Measurements from ENCODE around the gene ADAMTS12. TPM values are rescaled to one million over a fixed set of nuclear protein-coding genes. Genes with fewer than 3 reads are reported as not detected.

Gene ADAMTS12
- total and polyA plus RNA-seq, 10 of the 15 experiments (the other 5 are each of a cell fraction or from before 2014, with no cell fraction given) = 0.11 to 35.8 (median 20.7) TPM

DNA sequence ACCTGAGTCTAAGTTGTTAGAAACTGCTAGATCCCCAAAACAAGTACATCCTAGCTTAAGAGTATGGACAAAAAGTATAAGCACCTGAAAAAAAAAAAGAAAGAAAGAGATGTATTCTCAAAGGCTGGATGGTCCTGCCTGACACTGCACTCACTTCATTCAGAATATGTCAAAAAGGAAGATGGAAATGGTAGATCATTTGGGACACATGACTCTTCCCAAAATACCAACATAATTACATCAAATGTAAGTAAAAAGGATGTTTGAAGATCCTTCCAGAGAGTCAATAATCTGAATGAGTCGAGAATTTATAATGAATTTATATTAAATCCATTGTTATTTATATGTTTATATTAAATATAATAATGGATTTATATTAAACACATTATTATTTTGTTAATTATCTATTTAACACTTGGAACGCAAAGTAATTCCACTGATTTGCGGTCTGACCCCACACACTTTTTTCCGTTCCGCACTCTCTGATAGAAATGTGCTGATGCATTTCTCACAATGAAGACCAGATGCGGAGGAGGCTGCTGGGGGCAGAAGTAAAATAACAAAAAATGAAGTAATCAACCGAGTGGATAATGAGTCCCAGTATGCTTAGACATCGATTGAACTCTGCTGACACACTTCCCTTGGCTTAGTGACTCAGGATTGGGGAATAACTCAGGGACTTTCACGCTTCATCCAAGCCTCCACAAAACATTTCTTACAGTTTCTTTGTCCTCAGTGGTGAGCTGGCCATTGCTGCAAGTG lies 201.2 kb downstream of the ADAMTS12 start:
- H3K79me2 ChIP-seq (ENCODE audit: control insufficient read depth, insufficient read depth, low read length) = no peaks in the 10 kb centered on the region
- no peak overlapping the region for H3K4me2 ChIP-seq (ENCODE audit: control insufficient read depth, insufficient read depth)
- ATAC-seq (no peak), FAIRE-seq (no peak), DNase-seq (ENCODE audit: low read depth, low spot score) (no peak)
- no peaks in the 10 kb centered on the region for H4K20me1 ChIP-seq (ENCODE audit: control insufficient read depth, insufficient read depth)
- RAD21 ChIA-PET (ENCODE audit: unreplicated experiment) = no interaction called here
- H3K27ac ChIP-seq (ENCODE audit: control insufficient read depth, insufficient read depth) = no peak overlapping the region
- SMC1A ChIA-PET (ENCODE audit: uncharacterized antibody, unreplicated experiment) = no interaction called here
- CTCF ChIA-PET = interaction anchor here (1.3 to 1.5 kb wide), 2 partner anchors 14 to 244 kb away, joined by 3 to 5 read pairs; no protein-coding TSS in a partner anchor
- H3K4me1 ChIP-seq (ENCODE audit: control insufficient read depth, insufficient read depth, low read length) = peaks cover 5% of the 10 kb centered on the region; the same call in 1 of the 2 replicates
- H3K27me3 ChIP-seq (replicated peaks in 1 of 2; ENCODE audit: control insufficient read depth in 2 of 2, insufficient read depth in 2 of 2, low read length in 1 of 2) = no peaks in the 10 kb centered on the region
- H3K9ac ChIP-seq (ENCODE audit: control insufficient read depth, insufficient read depth, low read length) = no peak overlapping the region
- intact Hi-C loops (cut with micrococcal nuclease; ENCODE audit: unreplicated experiment) = no loop called here
- BruUV-seq (replicated peaks) = no TSS peak
- POLR2A ChIA-PET = interaction anchor here (0.5 kb wide), 1 partner anchor 244 kb away, joined by 3 read pairs; no protein-coding TSS in a partner anchor
- peaks cover 6% of the 10 kb centered on the region; the same call in 2 of the 3 replicates for H3K9me3 ChIP-seq (replicated peaks; ENCODE audit: control insufficient read depth, insufficient read depth, low read length)
- in situ Hi-C loops (cut with MboI) = no loop called here
- no peaks in the 10 kb centered on the region for H3K36me3 ChIP-seq (ENCODE audit: control insufficient read depth in 2 of 2, insufficient read depth in 2 of 2, low read length in 1 of 2)
- no peak overlapping the region for H3K4me3 ChIP-seq
- H2AFZ ChIP-seq (ENCODE audit: control insufficient read depth, low read depth, low read length) = no peak overlapping the region
- WGBS (ENCODE audit: insufficient coverage, insufficient replicate concordance, low lambda C conversion rate, missing lambda C conversion rate) = 60% methylated on average over 9 of the region's 9 CpGs
- TF ChIP-seq STAT1 (conservative IDR thresholded peaks at IDR 0.05) (no peak), RELB (IDR thresholded peaks at IDR 0.05; ENCODE audit: low read depth) (no peak), EGR1 (IDR thresholded peaks at IDR 0.05; ENCODE audit: borderline replicate concordance in 1 of 2, low read depth in 2 of 2, low read length in 2 of 2) (no peak), YY1 (IDR thresholded peaks at IDR 0.05; ENCODE audit: low read depth, low read length) (no peak), STAT3 (IDR thresholded peaks at IDR 0.05; ENCODE audit: low read depth, low read length) (no peak), SREBF1 (IDR thresholded peaks at IDR 0.05; ENCODE audit: low read length) (no peak), HDGF (IDR thresholded peaks at IDR 0.05) (no peak), CBFB (IDR thresholded peaks at IDR 0.05; ENCODE audit: low read depth) (no peak)
- TF ChIP-seq, protein P1, sequence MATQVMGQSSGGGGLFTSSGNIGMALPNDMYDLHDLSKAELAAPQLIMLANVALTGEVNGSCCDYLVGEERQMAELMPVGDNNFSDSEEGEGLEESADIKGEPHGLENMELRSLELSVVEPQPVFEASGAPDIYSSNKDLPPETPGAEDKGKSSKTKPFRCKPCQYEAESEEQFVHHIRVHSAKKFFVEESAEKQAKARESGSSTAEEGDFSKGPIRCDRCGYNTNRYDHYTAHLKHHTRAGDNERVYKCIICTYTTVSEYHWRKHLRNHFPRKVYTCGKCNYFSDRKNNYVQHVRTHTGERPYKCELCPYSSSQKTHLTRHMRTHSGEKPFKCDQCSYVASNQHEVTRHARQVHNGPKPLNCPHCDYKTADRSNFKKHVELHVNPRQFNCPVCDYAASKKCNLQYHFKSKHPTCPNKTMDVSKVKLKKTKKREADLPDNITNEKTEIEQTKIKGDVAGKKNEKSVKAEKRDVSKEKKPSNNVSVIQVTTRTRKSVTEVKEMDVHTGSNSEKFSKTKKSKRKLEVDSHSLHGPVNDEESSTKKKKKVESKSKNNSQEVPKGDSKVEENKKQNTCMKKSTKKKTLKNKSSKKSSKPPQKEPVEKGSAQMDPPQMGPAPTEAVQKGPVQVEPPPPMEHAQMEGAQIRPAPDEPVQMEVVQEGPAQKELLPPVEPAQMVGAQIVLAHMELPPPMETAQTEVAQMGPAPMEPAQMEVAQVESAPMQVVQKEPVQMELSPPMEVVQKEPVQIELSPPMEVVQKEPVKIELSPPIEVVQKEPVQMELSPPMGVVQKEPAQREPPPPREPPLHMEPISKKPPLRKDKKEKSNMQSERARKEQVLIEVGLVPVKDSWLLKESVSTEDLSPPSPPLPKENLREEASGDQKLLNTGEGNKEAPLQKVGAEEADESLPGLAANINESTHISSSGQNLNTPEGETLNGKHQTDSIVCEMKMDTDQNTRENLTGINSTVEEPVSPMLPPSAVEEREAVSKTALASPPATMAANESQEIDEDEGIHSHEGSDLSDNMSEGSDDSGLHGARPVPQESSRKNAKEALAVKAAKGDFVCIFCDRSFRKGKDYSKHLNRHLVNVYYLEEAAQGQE (IDR thresholded peaks at IDR 0.05; ENCODE audit: low read depth, low read length) = no peak
- TF ChIP-seq, protein P2, sequence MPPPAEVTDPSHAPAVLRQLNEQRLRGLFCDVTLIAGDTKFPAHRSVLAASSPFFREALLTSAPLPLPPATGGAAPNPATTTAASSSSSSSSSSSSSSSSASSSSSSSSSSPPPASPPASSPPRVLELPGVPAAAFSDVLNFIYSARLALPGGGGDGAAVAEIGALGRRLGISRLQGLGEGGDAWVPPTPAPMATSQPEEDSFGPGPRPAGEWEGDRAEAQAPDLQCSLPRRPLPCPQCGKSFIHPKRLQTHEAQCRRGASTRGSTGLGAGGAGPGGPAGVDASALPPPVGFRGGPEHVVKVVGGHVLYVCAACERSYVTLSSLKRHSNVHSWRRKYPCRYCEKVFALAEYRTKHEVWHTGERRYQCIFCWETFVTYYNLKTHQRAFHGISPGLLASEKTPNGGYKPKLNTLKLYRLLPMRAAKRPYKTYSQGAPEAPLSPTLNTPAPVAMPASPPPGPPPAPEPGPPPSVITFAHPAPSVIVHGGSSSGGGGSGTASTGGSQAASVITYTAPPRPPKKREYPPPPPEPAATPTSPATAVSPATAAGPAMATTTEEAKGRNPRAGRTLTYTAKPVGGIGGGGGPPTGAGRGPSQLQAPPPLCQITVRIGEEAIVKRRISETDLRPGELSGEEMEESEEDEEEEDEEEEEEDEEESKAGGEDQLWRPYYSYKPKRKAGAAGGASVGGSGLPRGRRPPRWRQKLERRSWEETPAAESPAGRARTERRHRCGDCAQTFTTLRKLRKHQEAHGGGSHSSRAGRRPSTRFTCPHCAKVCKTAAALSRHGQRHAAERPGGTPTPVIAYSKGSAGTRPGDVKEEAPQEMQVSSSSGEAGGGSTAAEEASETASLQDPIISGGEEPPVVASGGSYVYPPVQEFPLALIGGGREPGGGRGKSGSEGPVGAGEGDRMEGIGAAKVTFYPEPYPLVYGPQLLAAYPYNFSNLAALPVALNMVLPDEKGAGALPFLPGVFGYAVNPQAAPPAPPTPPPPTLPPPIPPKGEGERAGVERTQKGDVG (CRISPR knock-in tag; IDR thresholded peaks at IDR 0.05) = no peak
